HUES6 (cell line): ENCODE data around the gene CHAT.

Experiments used
- H3K27ac ChIP-seq: 2 replicates; pipeline ENCODE4 v1.7.0; 2013; ENCODE audit warnings: low read depth, mild to moderate bottlenecking, low read length, inconsistent platforms
- H3K27me3 ChIP-seq: 2 replicates; pipeline ENCODE4 v1.6.1; 2013; ENCODE audit warnings: low read length; ENCODE audit not compliant: control insufficient read depth, insufficient read depth
- H3K36me3 ChIP-seq: 2 replicates; pipeline ENCODE4 v1.6.1; 2013; ENCODE audit warnings: low read length; ENCODE audit not compliant: control insufficient read depth, insufficient read depth
- H3K4me1 ChIP-seq: 2 replicates; pipeline ENCODE4 v1.6.1; 2013; ENCODE audit warnings: low read length; ENCODE audit not compliant: control insufficient read depth, insufficient read depth
- H3K4me3 ChIP-seq: 2 replicates; pipeline ENCODE4 v1.5.1; 2013; ENCODE audit warnings: low read depth, low read length
- H3K9ac ChIP-seq: one replicate; pipeline ENCODE4 v1.6.1; 2013; ENCODE audit warnings: mild to moderate bottlenecking, low read length
- H3K9me3 ChIP-seq: 2 replicates; pipeline ENCODE4 v1.6.1; 2013; ENCODE audit warnings: low read depth, low read length; ENCODE audit not compliant: control insufficient read depth, insufficient read depth

The CHAT gene

DNA sequence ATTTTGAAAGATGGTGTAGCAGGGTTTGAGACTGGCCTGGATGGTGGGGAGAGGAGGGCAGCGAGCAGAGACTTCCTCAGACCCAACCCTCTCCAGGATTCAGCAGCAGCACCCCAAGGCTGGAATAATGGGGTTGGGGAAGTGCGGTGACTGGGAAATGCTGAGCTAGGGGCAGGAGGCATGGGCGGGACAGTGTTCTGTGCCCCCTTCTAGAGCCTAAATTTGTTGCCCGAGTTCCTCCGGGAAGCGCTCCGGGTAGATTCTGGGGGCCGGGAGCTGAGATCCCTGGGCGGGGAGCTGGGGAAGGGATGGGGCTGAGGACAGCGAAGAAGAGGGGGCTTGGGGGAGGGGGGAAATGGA, at the start of gene CHAT:
Gene CHAT, plus strand, starts transcription at position 156 of the 360 bp plus-strand sequence. Its CDS starts 153 bp downstream, at position 309.
- H3K36me3 ChIP-seq: no peaks in the 10 kb centered on the region
- H3K9ac ChIP-seq: no peak within 1 kb of the TSS
- H3K27ac ChIP-seq: no peak within 1 kb of the TSS
- H3K9me3 ChIP-seq: no peaks in the 10 kb centered on the region
- peaks cover 34% of the 10 kb centered on the region for H3K4me1 ChIP-seq
- peaks cover 100% of the 10 kb centered on the region for H3K27me3 ChIP-seq
- peak within 1 kb of the TSS; percentile 37 for H3K4me3 ChIP-seq

DNA sequence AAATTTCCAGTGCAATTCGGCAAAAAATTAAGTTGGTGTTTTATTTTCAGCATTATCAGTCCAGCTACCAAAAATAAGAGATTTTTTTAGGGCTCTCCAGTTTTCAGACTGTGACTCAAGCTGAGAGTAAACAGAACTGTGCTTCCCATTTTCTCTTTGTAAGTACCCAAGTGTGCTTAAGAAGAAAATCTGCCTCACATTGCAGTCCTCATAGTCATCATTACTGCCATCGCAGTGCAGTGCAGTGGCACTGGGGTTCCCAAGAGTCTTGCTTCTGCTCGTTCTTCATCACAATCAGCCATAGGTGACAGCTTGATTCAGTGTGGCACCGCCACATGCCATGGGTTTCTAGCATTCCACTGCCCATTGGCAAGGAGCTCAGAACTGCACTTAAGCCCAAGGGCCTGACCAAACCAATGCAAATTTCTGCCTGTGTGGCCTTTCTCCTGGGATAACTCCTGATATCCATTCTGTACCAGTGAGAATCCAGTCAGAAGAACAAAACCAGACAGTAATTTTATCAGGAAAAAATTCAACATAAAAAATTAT, 49.3 kb upstream of the CHAT start:
- H3K27me3 ChIP-seq: peaks cover 2% of the 10 kb centered on the region; the same call in 1 of the 2 replicates
- H3K9me3 ChIP-seq: peaks cover 10% of the 10 kb centered on the region; the same call in 1 of the 2 replicates
- peaks cover 8% of the 10 kb centered on the region for H3K4me1 ChIP-seq
- no peak overlapping the region for H3K27ac ChIP-seq
- no peak overlapping the region for H3K9ac ChIP-seq
- no peaks in the 10 kb centered on the region for H3K36me3 ChIP-seq
- H3K4me3 ChIP-seq: no peak overlapping the region

DNA sequence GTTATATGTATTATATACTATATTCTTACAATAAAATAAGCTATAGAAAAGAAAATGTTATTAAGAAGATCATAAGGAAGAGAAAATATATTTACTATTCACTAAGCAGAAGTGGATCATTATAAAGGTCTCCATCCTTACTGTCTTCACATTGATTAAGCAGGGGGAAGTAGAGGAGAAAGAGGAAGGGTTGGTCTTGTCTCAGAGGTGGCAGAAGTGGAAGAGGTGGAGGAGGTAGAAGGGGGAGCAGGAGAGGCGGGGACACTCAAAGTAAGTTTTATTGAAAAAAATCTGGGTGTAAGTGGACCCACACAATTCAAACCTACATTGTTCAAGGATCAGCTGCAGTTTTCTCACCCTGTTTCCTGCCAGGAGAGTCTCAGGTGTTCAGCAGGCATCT, 46.0 kb upstream of the CHAT start:
- Histone ChIP-seq H3K4me1 (no peaks in the 10 kb centered on the region), H3K9ac (no peak overlapping the region), H3K27me3 (peaks cover 2% of the 10 kb centered on the region; the same call in 1 of the 2 replicates), H3K4me3 (no peak overlapping the region), H3K36me3 (no peaks in the 10 kb centered on the region), H3K9me3 (peaks cover 15% of the 10 kb centered on the region; the same call in 1 of the 2 replicates), H3K27ac (no peak overlapping the region)

DNA sequence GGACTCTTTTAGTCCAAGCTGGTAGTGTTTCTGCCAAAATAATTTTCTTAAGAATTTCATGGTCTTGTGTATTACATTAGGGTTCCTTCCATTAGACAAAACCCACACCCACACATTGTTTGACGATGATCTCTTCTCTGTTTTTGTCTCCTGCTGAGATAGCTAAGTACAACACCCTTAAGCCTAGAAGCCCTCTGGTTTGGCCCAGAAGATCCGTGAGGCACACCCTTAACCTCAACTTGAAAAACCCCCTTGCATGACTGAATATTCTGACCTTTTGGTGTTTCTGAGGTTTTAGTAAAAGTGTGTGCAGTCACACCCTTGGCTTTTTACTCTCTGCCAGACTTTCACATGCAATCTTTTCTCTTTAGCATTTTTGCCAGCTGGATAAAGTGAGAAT, 45.6 kb upstream of the CHAT start:
- Histone ChIP-seq H3K4me3 (no peak overlapping the region), H3K27ac (no peak overlapping the region), H3K4me1 (no peaks in the 10 kb centered on the region), H3K9me3 (peaks cover 15% of the 10 kb centered on the region; the same call in 1 of the 2 replicates), H3K9ac (no peak overlapping the region), H3K36me3 (no peaks in the 10 kb centered on the region), H3K27me3 (peaks cover 2% of the 10 kb centered on the region; the same call in 1 of the 2 replicates)

DNA sequence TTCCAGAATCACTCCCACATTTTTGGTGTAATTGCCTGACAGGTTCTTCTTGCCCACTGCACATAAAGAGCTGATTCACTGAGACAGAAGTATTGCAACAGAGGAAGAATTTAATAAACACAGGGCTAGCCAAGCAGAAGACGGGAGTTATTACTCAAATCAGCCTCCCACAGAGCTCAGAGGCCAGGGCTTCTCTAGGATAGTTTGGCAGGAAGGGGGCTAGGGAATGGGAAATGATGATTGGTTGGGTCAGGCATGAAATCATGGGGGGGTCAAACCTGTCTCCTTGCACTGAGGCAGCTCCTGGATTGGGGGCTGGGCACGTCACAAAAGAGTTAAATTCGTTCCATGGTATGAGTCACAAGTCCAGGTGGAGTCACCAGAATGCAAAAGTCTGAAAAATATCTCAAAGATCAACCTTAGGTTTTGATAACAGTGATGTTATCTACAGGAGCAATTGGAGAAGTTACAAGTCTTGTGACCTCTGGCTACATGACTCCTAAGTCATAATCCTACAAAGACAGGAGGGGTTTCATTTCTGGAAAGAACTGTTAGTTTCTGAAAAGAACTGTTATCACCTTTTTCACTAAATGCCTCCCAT, 44.7 kb upstream of the CHAT start:
- Histone ChIP-seq H3K27ac (no peak overlapping the region), H3K36me3 (no peaks in the 10 kb centered on the region), H3K4me3 (no peak overlapping the region), H3K9ac (no peak overlapping the region), H3K9me3 (peaks cover 15% of the 10 kb centered on the region; the same call in 1 of the 2 replicates), H3K27me3 (no peaks in the 10 kb centered on the region), H3K4me1 (no peaks in the 10 kb centered on the region)

DNA sequence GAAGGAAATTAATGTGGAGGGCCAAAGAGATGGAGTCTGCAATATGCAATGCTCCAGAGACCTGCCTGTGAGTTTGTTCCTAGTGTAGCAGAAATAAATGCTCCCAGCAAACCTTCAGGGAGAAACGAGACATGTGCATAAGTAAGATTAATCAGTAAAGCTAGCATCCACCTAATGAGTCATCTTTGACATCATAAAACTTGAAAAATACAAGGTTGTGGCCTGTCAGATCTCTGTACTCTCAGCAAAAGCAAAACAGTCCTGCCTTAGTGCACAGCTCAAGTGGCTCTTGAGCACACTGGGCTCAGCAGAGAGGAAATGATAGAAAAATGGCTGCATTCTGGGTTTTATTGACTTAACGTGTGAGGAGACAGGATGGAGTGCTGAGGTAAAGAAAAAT, 42.4 kb upstream of the CHAT start:
- H3K27ac ChIP-seq: no peak overlapping the region
- H3K4me1 ChIP-seq: no peaks in the 10 kb centered on the region
- H3K4me3 ChIP-seq: no peak overlapping the region
- H3K36me3 ChIP-seq: no peaks in the 10 kb centered on the region
- no peak overlapping the region for H3K9ac ChIP-seq
- H3K9me3 ChIP-seq: peaks cover 15% of the 10 kb centered on the region; the same call in 1 of the 2 replicates
- no peaks in the 10 kb centered on the region for H3K27me3 ChIP-seq

DNA sequence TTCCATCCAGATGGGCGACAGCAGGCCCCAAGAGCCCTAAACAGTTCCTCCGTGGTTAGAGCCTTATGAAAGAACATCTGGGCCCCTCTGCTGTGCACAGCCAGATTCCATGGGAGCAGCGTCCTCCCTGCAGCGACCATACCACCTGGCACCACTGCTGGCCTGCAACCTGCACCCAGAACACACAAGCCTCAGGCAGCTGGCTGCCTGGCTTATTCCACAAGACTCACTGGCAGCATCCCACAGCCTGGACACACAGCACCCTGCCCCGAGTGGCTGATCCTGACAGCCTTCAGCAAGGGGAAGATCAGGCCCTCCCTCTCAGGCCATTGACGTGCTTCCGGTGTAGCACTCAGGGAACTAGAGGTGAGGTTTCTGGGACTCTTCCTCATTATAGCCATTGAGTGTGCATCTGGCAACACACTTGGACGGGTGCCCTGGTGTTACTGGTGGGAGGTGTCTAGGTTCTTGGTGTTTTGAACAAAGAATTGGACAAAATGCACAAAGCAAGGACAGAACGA, 41.2 kb upstream of the CHAT start:
- H3K27ac ChIP-seq: no peak overlapping the region
- no peaks in the 10 kb centered on the region for H3K36me3 ChIP-seq
- H3K27me3 ChIP-seq: no peaks in the 10 kb centered on the region
- H3K9me3 ChIP-seq: peaks cover 15% of the 10 kb centered on the region; the same call in 1 of the 2 replicates
- no peak overlapping the region for H3K9ac ChIP-seq
- no peak overlapping the region for H3K4me3 ChIP-seq
- H3K4me1 ChIP-seq: no peaks in the 10 kb centered on the region

DNA sequence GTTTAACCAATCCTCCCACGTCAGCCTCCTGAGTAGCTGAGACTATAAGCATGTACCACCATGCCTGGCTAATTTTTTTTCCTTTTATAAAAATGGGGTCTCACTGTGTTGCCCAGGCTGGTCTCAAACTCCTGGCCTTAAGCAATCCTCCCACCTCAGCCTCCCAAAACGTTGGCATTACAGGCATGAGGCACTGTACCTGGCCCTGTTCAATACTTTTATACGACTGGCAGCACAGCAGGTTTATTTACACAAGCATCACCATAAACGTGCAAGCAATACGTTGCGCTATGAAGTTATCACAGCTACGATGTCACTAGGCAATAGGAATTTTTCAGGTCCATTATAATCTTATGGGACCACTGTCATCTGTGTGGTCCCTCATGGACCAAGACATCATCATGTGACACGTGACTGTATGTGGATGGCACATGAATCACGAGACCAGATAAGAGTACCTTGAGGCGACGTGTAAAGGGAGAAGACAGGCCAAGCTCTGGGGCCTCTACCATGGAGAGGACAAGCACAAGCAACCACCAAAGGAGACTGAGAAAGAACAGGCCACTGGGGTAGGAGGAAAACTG, 38.3 kb upstream of the CHAT start:
- H3K9ac ChIP-seq: no peak overlapping the region
- no peaks in the 10 kb centered on the region for H3K27me3 ChIP-seq
- no peaks in the 10 kb centered on the region for H3K36me3 ChIP-seq
- H3K9me3 ChIP-seq: no peaks in the 10 kb centered on the region
- no peaks in the 10 kb centered on the region for H3K4me1 ChIP-seq
- H3K4me3 ChIP-seq: no peak overlapping the region
- no peak overlapping the region for H3K27ac ChIP-seq

DNA sequence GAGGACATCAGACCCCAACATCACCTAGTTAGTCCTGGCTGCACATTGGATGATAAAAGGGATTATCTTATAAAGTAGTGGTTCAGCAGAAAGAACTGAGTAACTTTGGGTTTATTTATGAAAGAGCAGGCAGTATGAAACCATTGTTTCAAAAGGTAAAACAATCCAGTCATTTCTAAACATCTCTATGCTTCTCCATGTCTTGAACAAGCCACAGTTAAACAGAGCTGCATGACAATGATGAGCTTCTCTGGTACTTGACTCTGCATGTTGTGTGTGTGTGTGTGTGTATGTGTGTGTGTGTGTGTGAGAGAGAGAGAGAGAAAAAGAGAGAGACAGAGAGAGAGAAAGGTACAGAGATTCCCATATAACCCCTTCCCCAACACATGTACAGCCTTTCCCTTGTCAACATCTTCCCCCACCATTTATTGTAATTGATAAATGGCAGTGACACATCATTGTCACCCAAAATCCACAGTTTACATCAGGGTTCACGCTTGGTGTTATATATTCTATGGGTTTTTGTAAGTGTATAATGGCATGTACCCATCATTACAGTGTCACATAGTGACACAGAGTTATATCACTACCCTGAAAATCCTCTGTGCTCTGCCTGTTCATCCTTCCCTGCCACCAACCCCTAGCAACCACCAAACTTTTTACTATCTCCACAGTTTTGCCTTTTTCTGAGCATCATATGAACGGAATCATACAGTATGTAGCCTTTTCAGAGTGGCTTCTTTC, 36.5 kb upstream of the CHAT start:
- no peak overlapping the region for H3K27ac ChIP-seq
- no peak overlapping the region for H3K4me3 ChIP-seq
- no peaks in the 10 kb centered on the region for H3K36me3 ChIP-seq
- H3K4me1 ChIP-seq: no peaks in the 10 kb centered on the region
- H3K9me3 ChIP-seq: no peaks in the 10 kb centered on the region
- H3K9ac ChIP-seq: no peak overlapping the region
- H3K27me3 ChIP-seq: no peaks in the 10 kb centered on the region

DNA sequence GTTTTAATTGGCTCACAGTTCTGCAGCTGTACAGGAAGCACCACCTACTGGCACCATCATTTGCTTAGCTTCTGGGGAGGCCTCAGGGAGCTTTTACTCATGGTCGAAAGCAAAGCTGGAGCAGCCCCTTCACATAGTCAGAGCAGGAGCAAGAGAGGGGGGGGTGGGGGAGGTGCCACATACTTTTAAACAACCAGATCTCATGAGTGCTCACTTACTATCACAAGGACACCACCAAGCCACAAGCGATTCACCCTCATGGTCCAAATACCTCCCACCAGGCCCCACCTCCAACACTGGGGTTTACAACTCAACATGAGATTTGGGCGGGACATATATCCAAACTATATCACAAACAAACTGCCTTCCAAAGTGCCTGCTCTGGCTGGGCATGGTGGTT, 35.4 kb upstream of the CHAT start:
- H3K27me3 ChIP-seq: no peaks in the 10 kb centered on the region
- H3K4me3 ChIP-seq: no peak overlapping the region
- no peaks in the 10 kb centered on the region for H3K36me3 ChIP-seq
- no peak overlapping the region for H3K9ac ChIP-seq
- H3K27ac ChIP-seq: no peak overlapping the region
- H3K4me1 ChIP-seq: no peaks in the 10 kb centered on the region
- H3K9me3 ChIP-seq: no peaks in the 10 kb centered on the region

DNA sequence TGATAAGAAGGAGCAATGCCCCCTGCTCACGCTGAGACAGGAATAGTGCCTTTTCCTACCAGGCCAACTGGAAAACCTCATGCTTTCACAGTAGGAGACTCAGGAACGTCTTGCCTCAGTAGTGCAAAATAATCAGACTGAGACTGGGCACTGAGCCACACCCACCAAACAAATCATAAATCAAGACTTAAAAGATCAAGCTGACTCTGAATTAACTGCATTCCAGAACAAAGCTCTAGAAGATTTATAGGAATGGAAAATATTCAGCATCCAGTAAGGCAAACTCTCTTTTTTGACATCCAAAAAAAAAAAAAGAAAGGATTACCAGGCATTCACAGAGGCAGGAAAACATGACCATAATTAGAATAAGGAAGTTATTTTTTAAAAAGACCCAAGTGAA, 34.2 kb upstream of the CHAT start:
- H3K4me3 ChIP-seq: no peak overlapping the region
- no peaks in the 10 kb centered on the region for H3K27me3 ChIP-seq
- H3K9me3 ChIP-seq: no peaks in the 10 kb centered on the region
- no peaks in the 10 kb centered on the region for H3K4me1 ChIP-seq
- H3K27ac ChIP-seq: no peak overlapping the region
- no peak overlapping the region for H3K9ac ChIP-seq
- H3K36me3 ChIP-seq: no peaks in the 10 kb centered on the region
